K562 (cell line): ENCODE measurements around the gene MBLAC2. TPM values are rescaled to one million over a fixed set of nuclear protein-coding genes. Genes with fewer than 3 reads are reported as not detected.

Experiments used
- BCL6 ChIP-seq: fragments of 250-450 bp; sonication (Bioruptor Pico); IDR thresholded peaks from 2 replicates; pipeline ENCODE4 v1.4.0; 2020
- EHMT2 ChIP-seq: fragments of 450-650 bp; IDR thresholded peaks from 2 replicates; pipeline ENCODE4 v1.6.1; 2018; ENCODE audit warnings: antibody characterized with exemption
- EP400 ChIP-seq: fragments of 450-650 bp; IDR thresholded peaks from 2 replicates; pipeline ENCODE4 v1.6.1; 2017; ENCODE audit warnings: antibody characterized with exemption, mild to moderate bottlenecking, moderate library complexity
- ILK ChIP-seq: fragments of 450-650 bp; IDR thresholded peaks from 2 replicates; pipeline ENCODE4 v1.6.1; 2016; ENCODE audit warnings: missing genetic modification characterization, low read depth, mild to moderate bottlenecking, missing compliant biosample characterization, moderate library complexity, borderline replicate concordance
- KLF1 ChIP-seq: fragments of 450-650 bp; IDR thresholded peaks from 2 replicates; pipeline ENCODE4 v1.6.1; 2016; ENCODE audit warnings: missing genetic modification characterization, missing compliant biosample characterization
- NCOA2 ChIP-seq, 2 experiments: fragments of 450-650 bp; IDR thresholded peaks; 2 replicates each; pipeline ENCODE4 v1.6.1; 2018; ENCODE audit warnings: mild to moderate bottlenecking in 2 of 2, moderate library complexity in 1 of 2; ENCODE audit not compliant: partially characterized antibody in 2 of 2
- NFIC ChIP-seq: fragments of 450-650 bp; IDR thresholded peaks from 2 replicates; pipeline ENCODE4 v1.6.1; 2017; ENCODE audit warnings: mild to moderate bottlenecking, inconsistent platforms
- PHF21A ChIP-seq: fragments of 450-650 bp; IDR thresholded peaks from 2 replicates; pipeline ENCODE4 v1.6.1; 2017; ENCODE audit warnings: low read depth, borderline replicate concordance
- POU5F1 ChIP-seq: fragments of 150-350 bp; IDR thresholded peaks from 2 replicates; pipeline ENCODE4 v1.6.1; 2014; ENCODE audit warnings: borderline replicate concordance, low read length, low read depth, mild to moderate bottlenecking; ENCODE audit not compliant: partially characterized antibody
- RAD51 ChIP-seq: fragments of 450-650 bp; IDR thresholded peaks from 2 replicates; pipeline ENCODE4 v1.7.1; 2016; ENCODE audit warnings: low read depth, mild to moderate bottlenecking, borderline replicate concordance
- TBL1XR1 ChIP-seq, 2 experiments: IDR thresholded peaks; 2 replicates each; pipeline ENCODE4 v1.6.1; 2012; ENCODE audit warnings: improper control_type of control experiment in 2 of 2, low read length in 2 of 2, mild to moderate bottlenecking in 1 of 2
- TBP ChIP-seq: optimal IDR thresholded peaks from 2 replicates; pipeline ENCODE3; 2011; ENCODE audit warnings: low read depth, low read length, improper control_type of control experiment
- ZC3H4 ChIP-seq: sonication (generic); formaldehyde crosslinking; IDR thresholded peaks from 2 replicates; pipeline ENCODE4 v1.9.0; 2021; ENCODE audit warnings: missing genetic modification reagents, borderline replicate concordance
- ZNF23 ChIP-seq: fragments of 250-450 bp; sonication (Bioruptor Pico); IDR thresholded peaks from 2 replicates; pipeline ENCODE4 v1.4.0; 2020; ENCODE audit warnings: mild to moderate bottlenecking
- ZNF24 ChIP-seq: fragments of 450-650 bp; IDR thresholded peaks from 2 replicates; pipeline ENCODE4 v1.6.1; 2016
- ZNF589 ChIP-seq: fragments of 200-800 bp; sonication (Bioruptor generic); IDR thresholded peaks from 2 replicates; pipeline ENCODE4 v1.6.1; 2016; ENCODE audit warnings: low read depth, missing genetic modification characterization, missing compliant biosample characterization
- polyA plus RNA-seq, 8 experiments: library from polyadenylated mRNA; depleted of rRNA in 4 of 8; stranded (reverse) in 5 of 8; unstranded in 3 of 8; fragments of >200 nt; fragmentation: Nextera tagmentation in 2 of 8; fragmentation: Illumina TruSeq in 1 of 8; extraction: Ambion mirVana in 2 of 8; extraction: Trizol in 1 of 8; gene quantifications; 2 replicates each; pipeline versions ENCODE4 v1.2.1 to v1.2.3, GENCODE V29; 2011 to 2014; ENCODE audit warnings: inconsistent platforms in 1 of 8, missing spikeins in 1 of 8
- total RNA-seq, 7 experiments: library from RNA; depleted of rRNA in 6 of 7; stranded (reverse); fragments of >200 nt in 6 of 7; fragmentation: Illumina TruSeq in 2 of 7; extraction: Trizol in 2 of 7; gene quantifications; 2 replicates each; pipeline versions ENCODE4 v1.2.1 to v1.2.3, GENCODE V29; 2011 to 2021; ENCODE audit warnings: low replicate concordance in 1 of 7
- TF ChIP-seq, protein P1 (sequence below): fragments of 250-450 bp; sonication (Bioruptor Pico); IDR thresholded peaks from 2 replicates; pipeline ENCODE4 v1.8.0; 2022; ENCODE audit warnings: moderate library complexity, mild to moderate bottlenecking, inconsistent platforms
- TF ChIP-seq, protein P2 (sequence below): fragments of 250-450 bp; sonication (Bioruptor Pico); IDR thresholded peaks from 2 replicates; pipeline ENCODE4 v1.8.0; 2022; ENCODE audit warnings: inconsistent platforms, mild to moderate bottlenecking, moderate library complexity, borderline replicate concordance
- TF ChIP-seq, protein P3 (sequence below): fragments of 450-650 bp; IDR thresholded peaks from 2 replicates; pipeline ENCODE4 v1.6.1; 2016; ENCODE audit warnings: missing biosample characterization, missing genetic modification characterization
- TF ChIP-seq, protein P4 (sequence below), 2 experiments: IDR thresholded peaks; 2 replicates each; pipeline ENCODE4 v1.6.1; 2012; ENCODE audit warnings: improper control_type of control experiment in 2 of 2, low read depth in 2 of 2, low read length in 2 of 2, borderline replicate concordance in 1 of 2

Gene MBLAC2
- total and polyA plus RNA-seq, 9 of the 15 experiments (the other 6 are each of a cell fraction or from before 2014, with no cell fraction given), result 2.4 to 13.1 (median 10.3) TPM

DNA sequence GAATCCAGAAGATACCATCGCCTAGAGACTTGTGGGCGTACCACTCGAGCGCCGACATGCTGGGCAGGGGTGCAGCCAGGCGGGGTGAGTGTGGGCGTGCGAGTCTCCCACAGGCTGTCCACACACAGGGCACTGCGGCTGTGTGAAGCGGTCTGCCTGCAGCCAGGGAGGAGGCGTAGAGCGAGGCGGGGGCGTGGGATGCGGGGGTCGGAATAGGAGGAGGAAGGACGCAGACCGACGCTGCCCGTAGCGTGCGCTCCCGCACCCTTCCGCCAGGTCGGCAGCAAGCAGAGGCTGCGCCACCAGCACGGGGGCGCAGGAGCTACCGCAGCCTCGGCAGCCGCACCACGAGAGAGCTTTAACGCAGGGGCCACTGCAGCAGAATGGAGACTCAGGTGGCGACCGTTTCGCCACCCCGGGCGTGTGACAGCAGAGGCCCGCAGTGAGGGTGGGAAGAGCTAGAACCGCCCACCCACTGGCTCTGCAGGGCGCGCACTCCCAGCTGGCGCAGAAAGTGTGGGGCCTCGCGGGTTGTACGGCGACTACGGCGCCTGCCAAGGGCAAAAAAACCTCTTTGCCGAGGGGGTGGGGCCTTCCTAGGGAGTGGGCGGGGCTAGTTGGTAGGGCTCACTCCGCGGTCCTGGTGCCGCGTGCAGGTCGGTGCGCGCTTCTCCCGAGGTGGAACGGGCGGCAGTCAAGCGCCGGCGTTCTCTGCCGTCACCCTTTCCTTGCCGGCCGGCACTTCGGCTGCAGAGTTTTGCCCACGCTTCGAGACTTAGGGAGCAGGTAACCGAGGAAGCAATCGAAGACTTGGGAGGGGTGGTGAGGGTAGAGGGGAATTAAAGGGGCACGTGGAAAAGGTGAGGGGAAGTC lies at the start of gene MBLAC2, which contains the start of gene POLR3G (continued):
- TF ChIP-seq NCOA2 (IDR thresholded peaks at IDR 0.05; ENCODE audit: partially characterized antibody in 2 of 2), result no peak
- no peak for TF ChIP-seq EHMT2
- TF ChIP-seq, protein P1, sequence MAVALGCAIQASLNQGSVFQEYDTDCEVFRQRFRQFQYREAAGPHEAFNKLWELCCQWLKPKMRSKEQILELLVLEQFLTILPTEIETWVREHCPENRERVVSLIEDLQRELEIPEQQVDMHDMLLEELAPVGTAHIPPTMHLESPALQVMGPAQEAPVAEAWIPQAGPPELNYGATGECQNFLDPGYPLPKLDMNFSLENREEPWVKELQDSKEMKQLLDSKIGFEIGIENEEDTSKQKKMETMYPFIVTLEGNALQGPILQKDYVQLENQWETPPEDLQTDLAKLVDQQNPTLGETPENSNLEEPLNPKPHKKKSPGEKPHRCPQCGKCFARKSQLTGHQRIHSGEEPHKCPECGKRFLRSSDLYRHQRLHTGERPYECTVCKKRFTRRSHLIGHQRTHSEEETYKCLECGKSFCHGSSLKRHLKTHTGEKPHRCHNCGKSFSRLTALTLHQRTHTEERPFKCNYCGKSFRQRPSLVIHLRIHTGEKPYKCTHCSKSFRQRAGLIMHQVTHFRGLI (CRISPR knock-in tag), result no peak
- no peak for TF ChIP-seq POU5F1
- no peak for TF ChIP-seq ZNF23 (CRISPR knock-in tag)
- peak; percentile 46; the same call in 1 of the 2 replicates for TF ChIP-seq PHF21A
- TF ChIP-seq ILK, result no peak
- no peak for TF ChIP-seq TBL1XR1 (IDR thresholded peaks at IDR 0.05; ENCODE audit: low read length in 2 of 2)
- TF ChIP-seq EP400, result peak; percentile 95
- no peak; the same call in 1 of the 2 replicates for TF ChIP-seq ZC3H4 (CRISPR knock-in tag)
- TF ChIP-seq, protein P2, sequence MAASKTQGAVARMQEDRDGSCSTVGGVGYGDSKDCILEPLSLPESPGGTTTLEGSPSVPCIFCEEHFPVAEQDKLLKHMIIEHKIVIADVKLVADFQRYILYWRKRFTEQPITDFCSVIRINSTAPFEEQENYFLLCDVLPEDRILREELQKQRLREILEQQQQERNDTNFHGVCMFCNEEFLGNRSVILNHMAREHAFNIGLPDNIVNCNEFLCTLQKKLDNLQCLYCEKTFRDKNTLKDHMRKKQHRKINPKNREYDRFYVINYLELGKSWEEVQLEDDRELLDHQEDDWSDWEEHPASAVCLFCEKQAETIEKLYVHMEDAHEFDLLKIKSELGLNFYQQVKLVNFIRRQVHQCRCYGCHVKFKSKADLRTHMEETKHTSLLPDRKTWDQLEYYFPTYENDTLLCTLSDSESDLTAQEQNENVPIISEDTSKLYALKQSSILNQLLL, result no peak
- no peak for TF ChIP-seq ZNF589 (CRISPR knock-in tag)
- no peak for TF ChIP-seq ZNF24
- TF ChIP-seq, protein P3, sequence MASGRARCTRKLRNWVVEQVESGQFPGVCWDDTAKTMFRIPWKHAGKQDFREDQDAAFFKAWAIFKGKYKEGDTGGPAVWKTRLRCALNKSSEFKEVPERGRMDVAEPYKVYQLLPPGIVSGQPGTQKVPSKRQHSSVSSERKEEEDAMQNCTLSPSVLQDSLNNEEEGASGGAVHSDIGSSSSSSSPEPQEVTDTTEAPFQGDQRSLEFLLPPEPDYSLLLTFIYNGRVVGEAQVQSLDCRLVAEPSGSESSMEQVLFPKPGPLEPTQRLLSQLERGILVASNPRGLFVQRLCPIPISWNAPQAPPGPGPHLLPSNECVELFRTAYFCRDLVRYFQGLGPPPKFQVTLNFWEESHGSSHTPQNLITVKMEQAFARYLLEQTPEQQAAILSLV (tag), result no peak
- peak; percentile 89 for TF ChIP-seq TBP
- TF ChIP-seq, protein P4, sequence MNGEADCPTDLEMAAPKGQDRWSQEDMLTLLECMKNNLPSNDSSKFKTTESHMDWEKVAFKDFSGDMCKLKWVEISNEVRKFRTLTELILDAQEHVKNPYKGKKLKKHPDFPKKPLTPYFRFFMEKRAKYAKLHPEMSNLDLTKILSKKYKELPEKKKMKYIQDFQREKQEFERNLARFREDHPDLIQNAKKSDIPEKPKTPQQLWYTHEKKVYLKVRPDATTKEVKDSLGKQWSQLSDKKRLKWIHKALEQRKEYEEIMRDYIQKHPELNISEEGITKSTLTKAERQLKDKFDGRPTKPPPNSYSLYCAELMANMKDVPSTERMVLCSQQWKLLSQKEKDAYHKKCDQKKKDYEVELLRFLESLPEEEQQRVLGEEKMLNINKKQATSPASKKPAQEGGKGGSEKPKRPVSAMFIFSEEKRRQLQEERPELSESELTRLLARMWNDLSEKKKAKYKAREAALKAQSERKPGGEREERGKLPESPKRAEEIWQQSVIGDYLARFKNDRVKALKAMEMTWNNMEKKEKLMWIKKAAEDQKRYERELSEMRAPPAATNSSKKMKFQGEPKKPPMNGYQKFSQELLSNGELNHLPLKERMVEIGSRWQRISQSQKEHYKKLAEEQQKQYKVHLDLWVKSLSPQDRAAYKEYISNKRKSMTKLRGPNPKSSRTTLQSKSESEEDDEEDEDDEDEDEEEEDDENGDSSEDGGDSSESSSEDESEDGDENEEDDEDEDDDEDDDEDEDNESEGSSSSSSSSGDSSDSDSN (IDR thresholded peaks at IDR 0.05; ENCODE audit: borderline replicate concordance in 1 of 2, low read depth in 2 of 2, low read length in 2 of 2), result peak; percentile 9 to 26; a peak in 1 of 4 replicates
- no peak for TF ChIP-seq RAD51
- TF ChIP-seq NFIC, result peak; percentile 54
- no peak for TF ChIP-seq BCL6 (CRISPR knock-in tag)
- TF ChIP-seq KLF1 (tag), result no peak
